Neuron (in vitro differentiated cells): ENCODE results near the gene IZUMO2.

Source experiments
- H2AFZ ChIP-seq: one replicate; pipeline ENCODE4 v1.6.1; 2013; ENCODE audit warnings: low read depth, mild to moderate bottlenecking, inconsistent platforms, low read length, moderate library complexity
- H3K27me3 ChIP-seq: one replicate; pipeline ENCODE4 v1.6.1; 2013; ENCODE audit warnings: low read length; ENCODE audit not compliant: insufficient read depth
- H3K36me3 ChIP-seq: one replicate; pipeline ENCODE4 v1.6.1; 2013; ENCODE audit warnings: low read length; ENCODE audit not compliant: insufficient read depth
- H3K4me1 ChIP-seq: one replicate; pipeline ENCODE4 v1.6.1; 2013; ENCODE audit warnings: low read length; ENCODE audit not compliant: insufficient read depth
- H3K4me3 ChIP-seq: 2 replicates; pipeline ENCODE4 v1.5.1; 2013; ENCODE audit warnings: mild to moderate bottlenecking, low read length, moderate library complexity
- H3K9me3 ChIP-seq: one replicate; pipeline ENCODE4 v1.6.1; 2013; ENCODE audit warnings: low read length

The IZUMO2 gene

DNA sequence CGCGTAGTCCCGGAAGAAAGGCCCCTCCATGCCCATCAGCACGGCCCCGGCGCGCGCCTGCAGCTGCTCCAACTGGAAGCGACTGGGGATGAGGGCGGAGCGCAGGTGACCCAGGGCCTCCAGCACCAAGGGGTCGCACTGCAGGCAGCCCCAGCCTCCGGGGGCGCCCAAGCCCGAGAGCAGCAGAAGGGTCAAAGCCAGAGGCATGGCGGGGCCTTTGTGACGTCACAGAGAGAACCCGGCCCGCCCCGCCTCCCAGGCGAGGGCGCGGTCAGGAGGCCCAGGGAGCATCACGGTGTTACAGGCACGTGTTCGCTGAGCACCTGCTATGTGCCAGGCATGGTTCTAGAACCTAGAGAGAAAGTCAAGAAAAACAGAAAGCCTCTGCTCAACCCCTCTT, at the start of gene IZUMO2:
TSS of gene IZUMO2 (minus strand) at position 294 of the 400 bp plus-strand sequence. CDS start at position 207, 87 bp downstream.
- Histone ChIP-seq H3K4me1 (no peaks in the 10 kb centered on the region), H3K36me3 (no peaks in the 10 kb centered on the region), H3K4me3 (no peak within 1 kb of the TSS), H3K27me3 (no peaks in the 10 kb centered on the region), H3K9me3 (no peaks in the 10 kb centered on the region), H2AFZ (no peak within 1 kb of the TSS)

DNA sequence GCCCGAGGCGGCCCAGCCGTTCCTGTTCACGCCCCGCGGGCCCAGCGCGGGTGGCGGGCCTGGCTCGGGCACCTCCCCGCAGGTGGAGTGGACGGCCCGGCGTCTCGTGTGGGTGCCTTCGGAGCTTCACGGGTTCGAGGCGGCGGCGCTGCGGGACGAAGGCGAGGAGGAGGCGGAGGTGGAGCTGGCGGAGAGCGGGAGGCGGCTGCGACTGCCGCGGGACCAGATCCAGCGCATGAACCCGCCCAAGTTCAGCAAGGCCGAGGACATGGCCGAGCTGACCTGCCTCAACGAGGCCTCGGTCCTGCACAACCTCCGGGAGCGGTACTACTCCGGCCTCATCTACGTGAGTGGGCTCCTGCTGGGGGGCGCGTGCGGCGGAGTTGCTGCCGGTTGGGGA, 47.3 kb upstream of the IZUMO2 start:
- no peaks in the 10 kb centered on the region for H3K27me3 ChIP-seq
- H3K36me3 ChIP-seq, result no peaks in the 10 kb centered on the region
- H3K9me3 ChIP-seq, result no peaks in the 10 kb centered on the region
- no peak overlapping the region for H3K4me3 ChIP-seq
- no peaks in the 10 kb centered on the region for H3K4me1 ChIP-seq
- H2AFZ ChIP-seq, result no peak overlapping the region

DNA sequence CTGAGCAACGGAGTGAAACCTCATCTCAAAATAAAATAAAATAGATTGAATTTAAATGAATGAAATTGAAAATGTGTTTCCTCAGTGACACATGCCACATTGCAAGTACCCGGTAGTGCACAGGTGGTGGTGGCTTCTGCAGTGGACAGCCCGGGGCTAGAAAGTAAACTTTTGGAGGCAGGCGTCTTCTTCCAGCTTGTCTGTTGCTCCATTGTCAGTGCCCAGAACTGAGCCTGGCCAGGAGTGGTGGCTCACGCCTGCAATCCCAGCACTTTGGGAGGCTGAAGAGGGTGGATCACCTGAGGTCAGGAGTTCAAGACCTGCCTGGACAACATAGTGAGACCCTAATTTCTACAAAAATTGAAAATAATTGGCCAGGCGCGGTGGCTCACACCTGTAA, 46.0 kb upstream of the IZUMO2 start:
- Histone ChIP-seq H2AFZ (no peak overlapping the region), H3K27me3 (no peaks in the 10 kb centered on the region), H3K9me3 (no peaks in the 10 kb centered on the region), H3K36me3 (no peaks in the 10 kb centered on the region), H3K4me3 (no peak overlapping the region), H3K4me1 (no peaks in the 10 kb centered on the region)

DNA sequence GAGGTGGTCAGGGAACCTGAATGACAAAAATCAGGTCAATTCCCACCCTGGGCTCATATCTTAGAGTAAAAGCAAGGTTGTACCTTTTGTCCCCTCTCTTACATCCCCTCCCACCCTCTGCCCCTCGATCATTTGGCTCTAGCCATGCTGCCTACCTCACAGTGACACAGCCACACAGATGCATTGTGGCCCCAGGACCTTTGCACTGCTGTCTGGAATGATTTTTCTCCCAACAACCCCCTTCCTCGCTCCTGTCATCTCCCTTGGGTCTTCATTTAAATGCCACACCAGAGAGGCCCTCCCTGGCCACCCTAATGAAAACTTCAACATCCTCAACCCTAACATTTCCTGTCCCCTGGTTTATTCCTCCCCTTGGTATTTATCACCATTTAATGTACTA, 44.6 kb upstream of the IZUMO2 start:
- H3K27me3 ChIP-seq, result no peaks in the 10 kb centered on the region
- no peaks in the 10 kb centered on the region for H3K9me3 ChIP-seq
- no peak overlapping the region for H2AFZ ChIP-seq
- no peaks in the 10 kb centered on the region for H3K36me3 ChIP-seq
- H3K4me1 ChIP-seq, result no peaks in the 10 kb centered on the region
- no peak overlapping the region for H3K4me3 ChIP-seq

DNA sequence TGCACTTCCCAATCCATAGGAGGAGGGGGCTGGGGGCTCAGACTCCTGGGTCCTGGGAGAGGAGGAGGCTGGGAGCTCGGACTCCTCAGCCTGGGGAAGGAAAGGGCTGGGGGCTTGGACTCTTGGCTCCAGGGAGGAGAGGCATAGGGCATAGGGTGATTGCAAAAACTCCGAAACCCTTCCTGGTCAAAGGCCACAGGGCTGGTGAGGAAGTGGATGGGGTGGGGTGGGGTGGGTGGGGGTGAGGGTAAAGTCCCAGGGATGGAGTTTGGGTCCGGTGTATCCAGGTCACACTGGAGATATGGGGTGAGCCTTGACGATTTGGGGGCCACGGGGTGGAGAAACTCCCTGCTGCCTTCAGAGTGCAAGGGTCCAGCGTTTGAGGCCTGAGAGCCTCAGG, 43.1 kb upstream of the IZUMO2 start:
- Histone ChIP-seq H3K36me3 (no peaks in the 10 kb centered on the region), H3K4me1 (no peaks in the 10 kb centered on the region), H3K9me3 (no peaks in the 10 kb centered on the region), H3K27me3 (no peaks in the 10 kb centered on the region), H3K4me3 (no peak overlapping the region), H2AFZ (no peak overlapping the region)

DNA sequence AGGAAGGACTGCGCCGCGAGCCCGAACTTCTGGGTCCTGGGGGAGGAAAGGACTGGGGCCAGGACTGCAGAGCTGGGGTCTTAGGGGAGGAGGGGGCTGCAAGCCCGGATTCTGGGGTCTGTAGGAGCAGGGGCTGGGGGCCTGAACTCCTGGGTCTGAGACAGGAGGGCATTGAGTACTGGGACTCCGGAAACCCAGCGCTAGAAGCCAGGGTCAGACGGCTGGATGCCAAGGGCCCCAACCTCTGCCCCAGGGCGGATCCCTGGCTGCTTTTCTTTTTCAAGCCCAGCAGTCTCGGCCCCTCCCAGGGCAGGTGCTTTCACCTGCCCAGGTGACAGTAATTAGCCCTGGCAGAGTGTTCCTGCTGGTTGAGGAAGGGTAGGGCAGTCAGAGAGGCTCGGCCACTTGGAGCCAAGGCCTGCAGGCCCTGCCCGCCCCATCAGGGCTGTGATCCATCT, 42.6 kb upstream of the IZUMO2 start:
- no peaks in the 10 kb centered on the region for H3K36me3 ChIP-seq
- no peak overlapping the region for H3K4me3 ChIP-seq
- no peaks in the 10 kb centered on the region for H3K27me3 ChIP-seq
- H2AFZ ChIP-seq, result no peak overlapping the region
- no peaks in the 10 kb centered on the region for H3K4me1 ChIP-seq
- H3K9me3 ChIP-seq, result no peaks in the 10 kb centered on the region

DNA sequence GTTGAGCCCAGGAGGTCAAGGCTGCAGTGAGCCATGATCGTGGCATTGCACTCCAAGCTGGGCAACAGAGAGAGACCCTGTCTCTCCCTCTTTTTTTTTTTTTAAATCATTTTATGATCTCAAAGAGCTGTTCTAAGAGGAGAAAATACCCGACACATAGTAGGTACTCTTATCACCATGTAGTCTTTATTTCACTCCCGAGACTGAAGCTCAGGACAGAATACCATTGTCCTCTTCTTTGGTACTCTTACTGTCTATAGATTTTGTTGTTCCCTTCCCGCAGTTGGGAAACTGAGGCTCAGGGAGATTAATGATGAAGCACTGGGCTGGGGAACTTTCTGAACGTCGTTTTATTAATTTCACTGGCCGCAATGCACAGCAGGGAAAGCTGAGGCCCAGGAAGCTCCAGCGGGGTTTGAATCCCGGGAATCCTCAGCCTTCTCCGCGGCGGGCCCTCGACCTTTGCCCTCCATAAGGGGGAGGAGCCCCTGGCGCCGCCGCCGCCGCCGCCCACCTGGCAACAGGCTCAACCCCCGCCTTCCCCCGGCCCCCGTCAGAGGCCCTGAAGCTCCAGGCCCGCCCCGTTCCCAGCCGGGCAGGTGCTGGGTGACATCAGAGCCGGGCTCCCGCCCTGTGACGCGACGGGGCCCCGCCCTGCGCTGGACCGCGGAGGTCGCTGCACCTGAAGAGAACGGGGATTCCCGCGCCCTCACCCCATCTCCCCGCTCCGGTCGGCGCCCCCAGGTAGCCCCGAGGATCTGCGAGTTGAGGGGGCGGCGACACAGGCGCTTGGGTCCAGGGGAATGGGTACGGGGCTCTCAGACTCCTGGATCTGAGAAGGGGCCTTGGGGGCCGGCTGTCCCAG, 42.0 kb upstream of the IZUMO2 start:
- no peaks in the 10 kb centered on the region for H3K4me1 ChIP-seq
- no peak overlapping the region for H3K4me3 ChIP-seq
- H3K36me3 ChIP-seq, result no peaks in the 10 kb centered on the region
- no peak overlapping the region for H2AFZ ChIP-seq
- H3K27me3 ChIP-seq, result no peaks in the 10 kb centered on the region
- no peaks in the 10 kb centered on the region for H3K9me3 ChIP-seq

DNA sequence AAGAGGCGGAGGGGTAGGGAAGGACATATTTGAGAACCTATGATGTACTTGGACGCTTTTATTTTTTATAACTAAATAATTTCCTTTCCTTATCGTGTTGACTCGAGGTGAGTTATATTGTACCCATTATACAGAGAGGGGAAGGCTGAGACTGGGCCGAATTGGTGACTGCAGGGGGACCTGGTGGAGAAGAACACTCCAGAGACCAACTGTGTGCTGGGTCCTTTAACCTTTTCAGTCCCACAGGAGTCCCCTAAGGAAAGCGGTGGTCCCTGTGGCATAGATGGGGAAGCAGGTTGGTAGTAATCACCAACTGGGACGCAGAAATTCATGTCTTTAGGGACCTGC, 41.0 kb upstream of the IZUMO2 start:
- Histone ChIP-seq H3K36me3 (no peaks in the 10 kb centered on the region), H3K27me3 (no peaks in the 10 kb centered on the region), H3K9me3 (no peaks in the 10 kb centered on the region), H2AFZ (no peak overlapping the region), H3K4me3 (no peak overlapping the region), H3K4me1 (no peaks in the 10 kb centered on the region)

DNA sequence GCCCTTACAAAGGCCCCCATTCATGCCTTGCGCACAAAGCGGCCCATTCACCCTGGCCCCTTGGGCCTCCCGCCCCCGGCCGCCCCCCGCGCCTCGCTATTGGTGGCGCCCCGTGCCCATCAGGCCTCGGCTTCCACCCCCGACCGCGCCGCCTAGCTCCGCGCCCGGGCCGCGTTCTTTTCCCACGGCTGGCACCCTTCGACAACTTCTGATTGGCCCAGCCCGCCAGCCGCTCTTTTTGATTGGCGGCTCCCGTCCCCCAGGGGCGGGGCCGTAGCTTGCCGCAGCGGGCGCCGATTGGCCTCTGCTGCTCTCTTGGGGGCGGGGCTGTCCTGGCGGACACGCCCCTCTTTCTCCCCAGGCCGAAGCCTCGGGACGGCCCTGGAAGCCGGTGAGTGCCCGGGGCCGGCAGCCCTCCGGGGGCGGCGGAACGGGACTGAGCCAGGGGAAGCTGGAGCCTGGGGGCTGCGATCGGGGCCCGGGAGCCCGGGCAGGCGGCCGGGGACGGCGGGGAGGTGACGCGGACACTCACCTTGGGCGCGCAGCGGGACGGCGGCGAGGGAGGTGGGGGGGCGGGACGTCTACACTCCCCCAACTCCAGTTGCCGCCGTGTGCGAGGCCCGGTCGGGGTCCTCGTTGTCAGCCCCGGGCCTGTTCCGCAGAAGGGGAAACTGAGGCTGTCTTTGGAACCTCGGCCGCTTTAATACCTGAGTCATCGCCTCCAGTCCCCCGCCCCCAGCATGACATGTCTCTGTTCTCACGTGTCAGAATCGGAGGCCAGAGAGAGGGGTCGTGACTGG, 40.4 kb upstream of the IZUMO2 start, which contains the start of gene MYH14:
TSS of gene MYH14 (plus strand) at position 342 of the 800 bp plus-strand sequence. CDS start 6,744 bp downstream, outside the sequence.
- Histone ChIP-seq H3K27me3 (no peaks in the 10 kb centered on the region), H2AFZ (no peak within 1 kb of the TSS), H3K9me3 (no peaks in the 10 kb centered on the region), H3K4me1 (no peaks in the 10 kb centered on the region), H3K36me3 (no peaks in the 10 kb centered on the region), H3K4me3 (no peak within 1 kb of the TSS)

DNA sequence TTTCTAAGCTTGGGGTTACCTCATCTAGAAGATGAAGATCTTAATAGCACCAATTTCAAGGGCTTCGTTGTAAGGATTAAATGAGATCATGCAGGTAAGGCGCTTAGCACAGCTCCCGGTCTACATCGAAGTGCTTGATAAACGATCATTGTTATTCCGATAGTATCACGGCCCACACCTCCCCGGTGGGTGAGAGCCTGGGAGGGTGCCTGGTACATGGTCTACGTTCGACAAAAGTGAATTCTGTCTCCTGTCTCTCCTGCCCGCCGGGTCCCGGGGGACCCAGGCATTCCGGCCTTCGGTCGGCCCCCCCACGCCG, 39.8 kb upstream of the IZUMO2 start:
- Histone ChIP-seq H3K4me3 (no peak overlapping the region), H3K27me3 (no peaks in the 10 kb centered on the region)

DNA sequence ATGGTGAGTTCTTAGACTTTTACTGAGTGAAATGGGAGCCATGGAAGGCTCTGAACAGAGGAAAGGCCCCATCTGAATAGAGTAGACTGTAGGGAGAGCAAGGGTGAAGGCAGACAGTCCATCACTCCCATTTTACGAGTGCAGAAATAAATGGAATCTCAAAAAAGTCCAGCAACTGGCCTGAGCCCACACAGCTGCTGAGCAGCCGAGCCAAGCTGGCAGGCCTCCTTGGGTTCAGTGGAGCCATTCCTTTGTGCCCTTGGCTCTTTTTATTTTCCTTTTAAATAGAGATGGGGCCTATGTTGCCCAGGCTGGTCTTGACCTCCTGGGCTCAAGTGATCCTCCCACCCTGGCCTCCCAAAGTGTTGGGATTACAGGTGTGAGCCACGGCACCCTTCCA, 39.3 kb upstream of the IZUMO2 start:
- H2AFZ ChIP-seq, result no peak overlapping the region
- H3K36me3 ChIP-seq, result no peaks in the 10 kb centered on the region
- H3K27me3 ChIP-seq, result no peaks in the 10 kb centered on the region

More for the DNA sequence above, 39.8 kb upstream of the IZUMO2 start:
- H3K9me3 ChIP-seq, result no peaks in the 10 kb centered on the region
- H2AFZ ChIP-seq, result no peak overlapping the region
- no peaks in the 10 kb centered on the region for H3K4me1 ChIP-seq
- no peaks in the 10 kb centered on the region for H3K36me3 ChIP-seq

DNA sequence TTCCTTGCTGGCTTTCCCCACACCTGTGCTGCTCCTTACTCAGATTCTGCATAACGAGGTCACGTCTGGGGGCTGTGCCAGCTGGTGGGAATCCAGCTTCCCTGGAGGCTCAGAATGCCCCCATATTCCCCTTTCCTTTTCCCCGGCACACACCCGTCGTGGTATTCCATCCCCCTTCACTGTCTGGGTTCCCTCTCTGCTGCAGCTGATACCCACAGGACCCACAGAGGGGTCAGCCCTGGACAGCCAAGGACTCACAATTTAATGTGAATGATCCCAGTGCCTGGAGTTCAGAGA, 36.1 kb upstream of the IZUMO2 start:
- no peaks in the 10 kb centered on the region for H3K4me1 ChIP-seq
- no peak overlapping the region for H2AFZ ChIP-seq
- no peaks in the 10 kb centered on the region for H3K36me3 ChIP-seq
- H3K9me3 ChIP-seq, result no peaks in the 10 kb centered on the region
- no peak overlapping the region for H3K4me3 ChIP-seq
- no peaks in the 10 kb centered on the region for H3K27me3 ChIP-seq

More for the DNA sequence above, 39.3 kb upstream of the IZUMO2 start:
- H3K4me3 ChIP-seq, result no peak overlapping the region
- H3K9me3 ChIP-seq, result no peaks in the 10 kb centered on the region
- H3K4me1 ChIP-seq, result no peaks in the 10 kb centered on the region

DNA sequence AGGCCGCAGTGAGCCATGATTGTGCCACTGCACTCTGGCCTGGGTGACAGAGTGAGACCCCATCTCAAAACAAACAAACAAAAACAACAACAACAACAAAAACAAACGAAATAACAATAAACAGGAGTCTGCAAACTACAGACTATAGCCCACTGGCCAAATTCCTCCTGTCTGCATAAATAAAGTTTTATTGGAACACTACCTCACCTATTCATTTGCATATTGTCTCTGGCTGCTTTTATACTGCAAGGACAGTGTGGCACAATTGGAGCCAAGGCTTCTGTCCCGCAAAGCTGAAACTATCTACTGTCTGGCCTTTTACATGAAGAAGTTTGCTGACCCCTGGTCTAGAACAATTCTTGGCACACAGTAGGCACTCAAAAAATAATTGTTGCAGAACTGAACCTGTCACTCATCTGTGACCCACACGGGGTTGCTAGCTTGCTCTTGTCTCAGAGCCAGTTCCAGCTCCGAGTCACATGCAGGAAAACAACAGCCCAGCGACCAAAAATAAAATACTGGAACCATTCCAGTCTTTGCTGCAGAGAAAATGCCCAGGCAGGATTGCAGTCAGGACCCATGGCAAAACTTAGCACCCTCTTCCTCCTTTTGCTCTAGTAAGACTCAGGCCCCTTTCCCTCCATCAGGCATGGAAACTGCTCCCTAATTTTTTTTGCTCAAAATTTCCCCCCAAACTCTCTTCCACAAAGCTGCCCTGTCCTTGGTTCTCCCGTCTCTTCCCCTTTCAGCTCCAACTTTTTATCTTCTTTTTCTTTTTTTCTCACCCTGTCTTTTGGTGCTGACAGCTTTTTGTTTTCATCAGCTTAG, 35.6 kb upstream of the IZUMO2 start:
- H2AFZ ChIP-seq, result no peak overlapping the region
- no peak overlapping the region for H3K4me3 ChIP-seq
- no peaks in the 10 kb centered on the region for H3K9me3 ChIP-seq
- no peaks in the 10 kb centered on the region for H3K27me3 ChIP-seq
- no peaks in the 10 kb centered on the region for H3K4me1 ChIP-seq
- no peaks in the 10 kb centered on the region for H3K36me3 ChIP-seq
